Coronary artery (tissue), 2 donors: ENCODE data around the gene ITGA7.
A peak's percentile ranks its signal among the peaks of the same experiment; 100 is the strongest.

Experiments
- DNase-seq: peaks from one replicate; pipeline ENCODE4 v3.0.0-alpha.2; 2017; ENCODE audit warnings: low spot score
- H3K27ac ChIP-seq, 2 donors: fragments of 200-600 bp; sonication (generic); one replicate each; pipeline ENCODE4 v1.5.1; 2016 to 2019
- H3K4me3 ChIP-seq: fragments of 200-600 bp; sonication (generic); 2 replicates; pipeline ENCODE4 v1.5.1; 2016; ENCODE audit warnings: mild to moderate bottlenecking, moderate library complexity
- TF ChIP-seq, protein P1 (sequence below): fragments of 200-600 bp; sonication (generic); IDR thresholded peaks from one replicate; pipeline ENCODE4 v1.5.1; 2019; ENCODE audit warnings: antibody characterized with exemption

Gene ITGA7

DNA sequence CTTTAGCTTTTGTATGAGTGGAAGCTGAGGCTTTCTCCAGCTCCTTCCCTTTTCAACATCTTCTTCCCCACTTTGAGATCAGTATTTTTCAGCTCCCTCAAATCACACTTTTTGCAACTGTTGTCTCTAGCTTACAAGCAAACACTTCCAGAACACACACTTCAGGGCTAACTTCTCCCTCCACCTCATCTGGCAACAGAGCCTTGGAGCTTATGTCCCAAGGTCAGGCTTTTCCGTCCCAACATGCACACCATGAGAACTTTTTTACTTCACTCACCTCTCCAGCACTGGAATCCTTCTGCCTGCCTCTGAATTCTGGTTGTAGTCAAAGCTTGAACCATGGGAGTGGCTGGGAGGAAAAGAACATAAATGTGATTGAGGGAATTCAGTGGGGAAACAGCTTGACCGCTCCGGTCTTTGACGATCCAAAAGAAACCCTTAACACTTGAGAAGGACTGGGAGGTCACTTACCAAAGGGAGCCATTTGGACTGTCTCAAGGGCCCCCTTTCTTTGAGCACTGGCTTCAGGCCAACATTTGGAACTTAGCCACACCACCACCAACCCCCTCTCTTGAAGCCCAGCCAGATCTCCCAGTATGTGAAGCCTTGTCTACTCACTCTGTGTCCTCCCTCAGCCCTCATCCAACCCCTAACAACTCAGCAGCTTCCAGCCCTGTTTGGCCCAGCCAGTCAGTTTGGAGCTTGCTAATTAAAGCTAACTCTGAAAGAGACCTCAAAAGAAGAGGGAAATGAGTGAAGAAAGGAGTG is 4.3 kb upstream of the ITGA7 start:
- TF ChIP-seq, protein P1, sequence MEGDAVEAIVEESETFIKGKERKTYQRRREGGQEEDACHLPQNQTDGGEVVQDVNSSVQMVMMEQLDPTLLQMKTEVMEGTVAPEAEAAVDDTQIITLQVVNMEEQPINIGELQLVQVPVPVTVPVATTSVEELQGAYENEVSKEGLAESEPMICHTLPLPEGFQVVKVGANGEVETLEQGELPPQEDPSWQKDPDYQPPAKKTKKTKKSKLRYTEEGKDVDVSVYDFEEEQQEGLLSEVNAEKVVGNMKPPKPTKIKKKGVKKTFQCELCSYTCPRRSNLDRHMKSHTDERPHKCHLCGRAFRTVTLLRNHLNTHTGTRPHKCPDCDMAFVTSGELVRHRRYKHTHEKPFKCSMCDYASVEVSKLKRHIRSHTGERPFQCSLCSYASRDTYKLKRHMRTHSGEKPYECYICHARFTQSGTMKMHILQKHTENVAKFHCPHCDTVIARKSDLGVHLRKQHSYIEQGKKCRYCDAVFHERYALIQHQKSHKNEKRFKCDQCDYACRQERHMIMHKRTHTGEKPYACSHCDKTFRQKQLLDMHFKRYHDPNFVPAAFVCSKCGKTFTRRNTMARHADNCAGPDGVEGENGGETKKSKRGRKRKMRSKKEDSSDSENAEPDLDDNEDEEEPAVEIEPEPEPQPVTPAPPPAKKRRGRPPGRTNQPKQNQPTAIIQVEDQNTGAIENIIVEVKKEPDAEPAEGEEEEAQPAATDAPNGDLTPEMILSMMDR, result no peak
- no peak for DNase-seq
- peak overlapping the region; percentile 76 to 92 for H3K27ac ChIP-seq
- peak overlapping the region; percentile 52 for H3K4me3 ChIP-seq

GRCh38 chr12:55708695-55709233 is 1.1 kb upstream of the ITGA7 start:
- TF ChIP-seq, protein P1, result no peak
- DNase-seq, result no peak
- H3K27ac ChIP-seq, result peak overlapping the region; percentile 76 to 98
- peak overlapping the region; percentile 88 for H3K4me3 ChIP-seq

- TF ChIP-seq, protein P1, result no peak
- DNase-seq, result no peak
- peak overlapping the region; percentile 76 to 98 for H3K27ac ChIP-seq
- H3K4me3 ChIP-seq, result peak overlapping the region; percentile 88
Observed at GRCh38 chr12:55707219-55707671, 459 bp downstream of the ITGA7 start.

DNA sequence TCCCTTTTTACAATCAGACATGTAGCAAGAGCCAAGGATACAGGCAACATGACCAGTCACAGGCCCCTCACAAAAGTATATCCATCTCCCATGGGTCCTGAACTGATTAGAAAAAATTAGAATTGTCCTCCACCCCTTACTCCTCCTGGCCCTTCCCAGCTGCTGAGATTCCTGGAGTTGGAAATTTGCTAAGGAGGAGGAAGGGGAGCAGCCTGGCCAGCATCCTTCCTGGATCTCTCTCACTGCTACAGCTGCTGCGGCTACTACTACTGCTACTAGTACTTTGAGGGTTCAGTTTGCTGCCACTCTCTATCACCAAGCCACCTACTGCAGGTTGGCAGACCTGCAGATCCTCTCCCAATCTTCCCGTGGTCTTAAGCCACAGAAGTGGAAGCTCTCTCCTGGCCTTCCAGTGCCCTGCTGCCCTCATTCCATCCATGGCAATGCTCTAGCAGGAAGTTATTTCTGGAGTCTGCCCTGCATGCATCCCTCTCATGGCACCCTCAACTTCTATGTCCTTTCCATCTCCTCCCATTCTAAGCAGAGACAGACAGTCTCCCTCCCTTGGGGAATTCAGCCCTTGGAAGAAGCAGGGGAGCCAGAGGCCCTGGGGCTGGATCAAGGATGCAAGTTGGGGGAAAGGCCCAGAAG is 1.0 kb downstream of the ITGA7 start:
- peak overlapping the region; percentile 76 to 98 for H3K27ac ChIP-seq
- no peak for DNase-seq
- TF ChIP-seq, protein P1, result no peak
- peak overlapping the region; percentile 88 for H3K4me3 ChIP-seq

DNA sequence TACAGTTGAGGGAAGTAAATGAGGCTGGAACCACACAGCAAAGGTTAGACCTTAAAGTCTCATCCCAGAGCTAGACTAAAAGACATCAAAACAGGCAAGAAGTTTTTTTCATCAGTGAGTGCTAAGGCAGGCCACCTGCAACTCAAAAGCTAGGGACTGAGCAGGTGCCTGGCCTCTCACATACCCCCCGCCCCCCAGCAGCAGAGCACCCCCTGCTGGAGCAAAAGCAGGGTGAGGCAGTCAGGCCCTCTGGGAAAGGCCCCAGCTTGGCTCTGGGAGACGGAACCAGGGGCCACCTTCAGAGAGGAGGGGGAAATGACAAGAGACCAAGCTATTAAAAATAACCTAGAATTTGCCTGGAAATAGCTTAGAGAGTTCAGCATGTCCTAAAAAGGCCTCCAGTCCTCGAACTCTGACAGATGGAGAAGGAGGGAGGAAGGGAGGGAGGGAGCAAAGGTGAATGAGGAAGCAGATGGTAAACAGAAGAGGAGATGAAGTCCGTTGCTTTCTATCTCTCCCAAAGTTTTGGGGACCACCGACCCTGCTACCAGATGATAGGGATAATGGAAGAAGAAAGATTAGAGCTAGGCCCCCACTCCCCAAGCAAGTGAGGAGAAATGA is 1.8 kb downstream of the ITGA7 start:
- no peak for DNase-seq
- peak overlapping the region; percentile 88 for H3K4me3 ChIP-seq
- peak overlapping the region; percentile 76 to 98 for H3K27ac ChIP-seq
- TF ChIP-seq, protein P1, result peak; percentile 27

DNA sequence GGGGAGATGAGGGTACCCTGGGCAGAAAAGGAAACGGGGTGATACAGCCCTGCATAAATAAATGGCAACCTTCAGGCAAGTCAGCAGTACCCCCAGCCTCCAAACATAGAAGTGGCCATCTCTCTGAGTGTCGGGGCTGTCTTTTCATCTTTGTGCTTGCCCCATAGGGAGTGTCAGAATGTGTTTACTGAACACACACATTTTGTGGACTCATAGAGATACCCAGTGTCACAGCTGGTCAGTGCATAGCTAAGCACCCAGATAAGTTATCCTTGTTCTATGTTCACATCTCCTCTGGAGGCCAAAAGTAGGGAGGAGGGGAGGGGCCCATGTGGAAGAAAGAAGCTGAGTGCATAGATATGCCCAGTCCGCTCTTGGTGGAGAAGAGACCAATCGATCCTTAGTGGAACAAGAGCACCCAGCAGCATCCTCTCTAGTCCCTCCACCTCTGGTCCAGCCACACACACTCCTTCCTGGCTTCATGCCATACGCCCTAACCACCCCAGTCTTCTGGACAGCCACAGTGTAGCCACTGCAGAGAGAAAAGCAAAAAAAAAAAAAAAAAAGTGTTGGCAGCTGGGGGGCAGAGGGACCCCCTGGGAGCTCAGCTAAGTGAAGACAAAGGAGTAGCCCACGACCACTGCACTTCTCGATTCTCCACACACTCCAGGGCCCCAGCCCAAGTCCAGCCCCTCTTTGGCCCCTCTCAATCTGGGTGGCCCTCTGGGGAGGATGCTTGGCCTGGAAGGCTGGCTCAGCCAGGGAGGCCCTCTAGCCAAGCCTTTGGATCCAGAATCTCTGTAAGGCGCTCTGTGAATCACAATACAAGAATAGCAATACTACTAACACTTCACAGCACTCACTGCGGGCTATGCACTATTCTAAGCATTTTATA is 2.6 kb downstream of the ITGA7 start:
- no peak for DNase-seq
- Histone ChIP-seq H3K27ac (peak overlapping the region; percentile 76 to 98), H3K4me3 (peak overlapping the region; percentile 88)
- TF ChIP-seq, protein P1, result no peak
